ENCODE measurements around the gene CARS1. TPM values are rescaled to one million over a fixed set of nuclear protein-coding genes. Genes with fewer than 3 reads are reported as not detected.

Gene CARS1
- total and polyA plus RNA-seq, 2 of the 8 experiments (the other 6 are each of a cell fraction or from before 2014, with no cell fraction given), result 44.1 to 100 TPM

- TF ChIP-seq KDM1A (IDR thresholded peaks at IDR 0.05; ENCODE audit: borderline replicate concordance, low read length) (no peak), SUZ12 (IDR thresholded peaks at IDR 0.05; ENCODE audit: low read length) (no peak)
Observed at GRCh38 chr11:3085052-3085451, 27.8 kb upstream of the CARS1 start (continued).
